GM19372 (cell line): ENCODE data around the gene RAB7A.

ENCODE experiments used
- ATAC-seq: cut with Tn5 transposase; IDR thresholded peaks from one replicate; pipeline ENCODE4 v1.9.1; 2021; ENCODE audit warnings: mild to moderate bottlenecking, low read depth, moderate library complexity; ENCODE audit not compliant: unreplicated experiment

The RAB7A gene

GRCh38 chr3:128845778-128846485 is 119.9 kb downstream of the RAB7A start:
- peak; percentile 73 for ATAC-seq

- no peak for ATAC-seq
Observed at GRCh38 chr3:128846486-128846891, 120.5 kb downstream of the RAB7A start.

- no peak for ATAC-seq
Observed at GRCh38 chr3:128847666-128848370, 121.8 kb downstream of the RAB7A start.

GRCh38 chr3:128848936-128849335 is 123.0 kb downstream of the RAB7A start:
- ATAC-seq: no peak

GRCh38 chr3:128849911-128850455 is 124.0 kb downstream of the RAB7A start:
- no peak for ATAC-seq

- ATAC-seq: no peak
Observed at GRCh38 chr3:128850544-128850943, 124.6 kb downstream of the RAB7A start.

- ATAC-seq: no peak
Observed at GRCh38 chr3:128851601-128852000, 125.6 kb downstream of the RAB7A start.

GRCh38 chr3:128853826-128854225 is 127.8 kb downstream of the RAB7A start:
- ATAC-seq: no peak

- no peak for ATAC-seq
Observed at GRCh38 chr3:128854475-128854874, 128.5 kb downstream of the RAB7A start.

- ATAC-seq: no peak
Observed at GRCh38 chr3:128855569-128855968, 129.6 kb downstream of the RAB7A start.

- no peak for ATAC-seq
Observed at GRCh38 chr3:128858167-128858566, 132.2 kb downstream of the RAB7A start.

- no peak for ATAC-seq
Observed at GRCh38 chr3:128859630-128860029, 133.6 kb downstream of the RAB7A start.

GRCh38 chr3:128861491-128861890 is 135.5 kb downstream of the RAB7A start:
- no peak for ATAC-seq

GRCh38 chr3:128863560-128863959 is 137.6 kb downstream of the RAB7A start:
- ATAC-seq: no peak
